C4-2B (cell line): ENCODE data around the gene RTKN2.

Source experiments
- ZFX ChIP-seq: fragments of 450-650 bp; IDR thresholded peaks from 2 replicates; pipeline ENCODE4 v1.6.1; 2017
- TF ChIP-seq, protein P1 (sequence below): fragments of 450-650 bp; conservative IDR thresholded peaks from 2 replicates; pipeline ENCODE4 v1.5.1; 2017; ENCODE audit warnings: mild to moderate bottlenecking

GRCh38 chr10:62153191-62153590 is 115.5 kb downstream of the RTKN2 start:
- TF ChIP-seq, protein P1, sequence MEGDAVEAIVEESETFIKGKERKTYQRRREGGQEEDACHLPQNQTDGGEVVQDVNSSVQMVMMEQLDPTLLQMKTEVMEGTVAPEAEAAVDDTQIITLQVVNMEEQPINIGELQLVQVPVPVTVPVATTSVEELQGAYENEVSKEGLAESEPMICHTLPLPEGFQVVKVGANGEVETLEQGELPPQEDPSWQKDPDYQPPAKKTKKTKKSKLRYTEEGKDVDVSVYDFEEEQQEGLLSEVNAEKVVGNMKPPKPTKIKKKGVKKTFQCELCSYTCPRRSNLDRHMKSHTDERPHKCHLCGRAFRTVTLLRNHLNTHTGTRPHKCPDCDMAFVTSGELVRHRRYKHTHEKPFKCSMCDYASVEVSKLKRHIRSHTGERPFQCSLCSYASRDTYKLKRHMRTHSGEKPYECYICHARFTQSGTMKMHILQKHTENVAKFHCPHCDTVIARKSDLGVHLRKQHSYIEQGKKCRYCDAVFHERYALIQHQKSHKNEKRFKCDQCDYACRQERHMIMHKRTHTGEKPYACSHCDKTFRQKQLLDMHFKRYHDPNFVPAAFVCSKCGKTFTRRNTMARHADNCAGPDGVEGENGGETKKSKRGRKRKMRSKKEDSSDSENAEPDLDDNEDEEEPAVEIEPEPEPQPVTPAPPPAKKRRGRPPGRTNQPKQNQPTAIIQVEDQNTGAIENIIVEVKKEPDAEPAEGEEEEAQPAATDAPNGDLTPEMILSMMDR = no peak
- no peak for TF ChIP-seq ZFX
